OCI-LY3 (cell line): Measurements from ENCODE around the gene VWA1.

ENCODE experiments used
- H2AFZ ChIP-seq: fragments of 200-600, 300-600 bp; shearing (Covaris generic); 2 replicates; pipeline ENCODE4 v1.6.0; 2014; ENCODE audit warnings: antibody characterized with exemption, low read depth, low read length
- H3K27ac ChIP-seq: fragments of 200-600, 300-600 bp; sonication (generic); 2 replicates; pipeline ENCODE4 v1.5.1; 2014; ENCODE audit warnings: mild to moderate bottlenecking, low read length, moderate library complexity, mixed read lengths
- H3K27me3 ChIP-seq: fragments of 200-600, 300-600 bp; sonication (generic); 2 replicates; pipeline ENCODE4 v1.6.1; 2014; ENCODE audit warnings: low read depth, low read length, mixed read lengths
- H3K36me3 ChIP-seq: fragments of 200-600, 300-600 bp; sonication (generic); replicated peaks from 2 replicates; pipeline ENCODE3; 2014; ENCODE audit warnings: low read depth, low read length, mixed read lengths
- H3K4me1 ChIP-seq: fragments of 300-600, 200-600 bp; sonication (generic); 2 replicates; pipeline ENCODE4 v1.6.1; 2014; ENCODE audit warnings: low read length, mixed read lengths
- H3K4me2 ChIP-seq: fragments of 200-600, 300-600 bp; sonication (generic); 2 replicates; pipeline ENCODE4 v1.6.1; 2014; ENCODE audit warnings: low read length, mixed read lengths
- H3K4me3 ChIP-seq: fragments of 300-600, 200-600 bp; sonication (generic); 2 replicates; pipeline ENCODE4 v1.5.1; 2014; ENCODE audit warnings: antibody characterized with exemption, mild to moderate bottlenecking, low read length, moderate library complexity
- H3K79me2 ChIP-seq: fragments of 300-600, 200-600 bp; shearing (Covaris generic); 2 replicates; pipeline ENCODE4 v1.6.1; 2014; ENCODE audit warnings: mild to moderate bottlenecking, low read length, mixed read lengths
- H3K9ac ChIP-seq: fragments of 300-600, 200-600 bp; shearing (Covaris generic); 2 replicates; pipeline ENCODE4 v1.6.0; 2014; ENCODE audit warnings: mild to moderate bottlenecking, low read length, moderate library complexity
- H3K9me3 ChIP-seq: fragments of 200-600, 300-600 bp; shearing (Covaris generic); 2 replicates; pipeline ENCODE4 v1.6.1; 2014; ENCODE audit warnings: low read length, mixed read lengths; ENCODE audit not compliant: insufficient read depth
- H4K20me1 ChIP-seq: fragments of 200-600, 300-600 bp; sonication (generic); 2 replicates; pipeline ENCODE4 v1.6.1; 2016; ENCODE audit warnings: low read length, mixed read lengths; ENCODE audit not compliant: insufficient read depth
- CTCF ChIP-seq: fragments of 200-600, 300-600 bp; sonication (generic); IDR thresholded peaks from 2 replicates; pipeline ENCODE4 v1.5.1; 2014; ENCODE audit warnings: antibody characterized with exemption, low read length, low read depth
- EZH2phosphoT487 ChIP-seq: fragments of 200-600 bp; shearing (Covaris generic); IDR thresholded peaks from 2 replicates; pipeline ENCODE4 v1.6.1; 2018; ENCODE audit warnings: antibody characterized with exemption, mixed run types, low read depth

Gene VWA1

GRCh38 chr1:1429671-1430073 lies 5.8 kb upstream of the VWA1 start:
- Histone ChIP-seq H3K27ac (no peak overlapping the region), H3K36me3 (no peaks in the 10 kb centered on the region), H4K20me1 (no peaks in the 10 kb centered on the region), H3K4me3 (no peak overlapping the region), H3K4me2 (no peak overlapping the region), H3K9me3 (no peaks in the 10 kb centered on the region), H3K9ac (no peak overlapping the region), H2AFZ (no peak overlapping the region), H3K27me3 (no peaks in the 10 kb centered on the region), H3K4me1 (no peaks in the 10 kb centered on the region), H3K79me2 (no peaks in the 10 kb centered on the region)
- TF ChIP-seq EZH2phosphoT487 (no peak), CTCF (no peak)

GRCh38 chr1:1430114-1430982 lies 5.1 kb upstream of the VWA1 start:
- Histone ChIP-seq H4K20me1 (no peaks in the 10 kb centered on the region), H3K27ac (no peak overlapping the region), H3K36me3 (no peaks in the 10 kb centered on the region), H3K9me3 (no peaks in the 10 kb centered on the region), H3K79me2 (no peaks in the 10 kb centered on the region), H3K4me1 (no peaks in the 10 kb centered on the region), H3K4me3 (no peak overlapping the region), H3K27me3 (no peaks in the 10 kb centered on the region), H3K9ac (no peak overlapping the region), H3K4me2 (no peak overlapping the region), H2AFZ (no peak overlapping the region)
- no peak for TF ChIP-seq CTCF
- TF ChIP-seq EZH2phosphoT487: no peak

- TF ChIP-seq CTCF (no peak), EZH2phosphoT487 (no peak)
- no peaks in the 10 kb centered on the region for H3K4me1 ChIP-seq
- no peaks in the 10 kb centered on the region for H3K9me3 ChIP-seq
- H3K27ac ChIP-seq: no peak overlapping the region
- no peak overlapping the region for H3K9ac ChIP-seq
- no peak overlapping the region for H3K4me2 ChIP-seq
- no peaks in the 10 kb centered on the region for H3K27me3 ChIP-seq
- no peak overlapping the region for H2AFZ ChIP-seq
- H4K20me1 ChIP-seq: no peaks in the 10 kb centered on the region
- H3K36me3 ChIP-seq: no peaks in the 10 kb centered on the region
- H3K79me2 ChIP-seq: no peaks in the 10 kb centered on the region
- no peak overlapping the region for H3K4me3 ChIP-seq
Observed at GRCh38 chr1:1430992-1431844, 4.3 kb upstream of the VWA1 start.

- Histone ChIP-seq H3K4me1 (no peaks in the 10 kb centered on the region), H3K9me3 (no peaks in the 10 kb centered on the region), H3K4me2 (no peak overlapping the region), H3K9ac (no peak overlapping the region), H3K79me2 (no peaks in the 10 kb centered on the region), H3K36me3 (no peaks in the 10 kb centered on the region), H4K20me1 (no peaks in the 10 kb centered on the region), H3K27ac (no peak overlapping the region), H3K27me3 (no peaks in the 10 kb centered on the region), H3K4me3 (no peak overlapping the region), H2AFZ (no peak overlapping the region)
- TF ChIP-seq EZH2phosphoT487: no peak
- TF ChIP-seq CTCF: no peak
Observed at GRCh38 chr1:1431845-1432273, 3.6 kb upstream of the VWA1 start.
